ENCODE measurements around the gene GFPT2. TPM values are rescaled to one million over a fixed set of nuclear protein-coding genes. Genes with fewer than 3 reads are reported as not detected.

The GFPT2 gene
- total and polyA plus RNA-seq, 10 of the 15 experiments (the other 5 are each of a cell fraction or from before 2014, with no cell fraction given): 0.05 to 0.33 (median 0.11) TPM; not detected in 4

- H3K27me3 ChIP-seq (replicated peaks in 1 of 2; ENCODE audit: control insufficient read depth in 2 of 2, insufficient read depth in 2 of 2, low read length in 1 of 2): no peaks in the 10 kb centered on the region
- ChIA-PET RAD21 (ENCODE audit: unreplicated experiment) (no interaction called here), SMC1A (ENCODE audit: uncharacterized antibody, unreplicated experiment) (interaction anchor here (1.2 kb wide), 1 partner anchor 30 kb away, joined by 3 read pairs; no protein-coding TSS in a partner anchor), POLR2A (no interaction called here), CTCF (interaction anchor here (1.1 to 2.7 kb wide), 3 partner anchors 8 to 35 kb away, joined by 3 to 14 read pairs (median 3); no protein-coding TSS in a partner anchor)
- no peak overlapping the region for H3K9ac ChIP-seq (ENCODE audit: control insufficient read depth, insufficient read depth, low read length)
- FAIRE-seq: no peak
- no peaks in the 10 kb centered on the region for H3K79me2 ChIP-seq (ENCODE audit: control insufficient read depth, insufficient read depth, low read length)
- DNase-seq (ENCODE audit: low read depth, low spot score): no peak
- H2AFZ ChIP-seq (ENCODE audit: control insufficient read depth, low read depth, low read length): no peak overlapping the region
- no peak overlapping the region for H3K27ac ChIP-seq (ENCODE audit: control insufficient read depth, insufficient read depth)
- no peaks in the 10 kb centered on the region for H4K20me1 ChIP-seq (ENCODE audit: control insufficient read depth, insufficient read depth)
- no peaks in the 10 kb centered on the region for H3K4me1 ChIP-seq (ENCODE audit: control insufficient read depth, insufficient read depth, low read length)
- no peaks in the 10 kb centered on the region for H3K36me3 ChIP-seq (ENCODE audit: control insufficient read depth in 2 of 2, insufficient read depth in 2 of 2, low read length in 1 of 2)
- no TSS peak for BruUV-seq (replicated peaks)
- 24% methylated on average over 11 of the region's 11 CpGs for WGBS (ENCODE audit: insufficient coverage, insufficient replicate concordance, low lambda C conversion rate, missing lambda C conversion rate)
- intact Hi-C loops (cut with micrococcal nuclease; ENCODE audit: unreplicated experiment) (no loop called here), in situ Hi-C loops (cut with MboI) (no loop called here)
- ATAC-seq: no peak
- H3K9me3 ChIP-seq (replicated peaks; ENCODE audit: control insufficient read depth, insufficient read depth, low read length): no peaks in the 10 kb centered on the region
- no peak overlapping the region for H3K4me3 ChIP-seq
- no peak overlapping the region for H3K4me2 ChIP-seq (ENCODE audit: control insufficient read depth, insufficient read depth)
- TF ChIP-seq RBBP5 (conservative IDR thresholded peaks at IDR 0.05) (no peak), TCF12 (IDR thresholded peaks at IDR 0.05; ENCODE audit: low read depth, low read length) (no peak), FOS (IDR thresholded peaks at IDR 0.05; ENCODE audit: borderline replicate concordance, extremely low read depth, insufficient read length) (no peak), NFYA (IDR thresholded peaks at IDR 0.05; ENCODE audit: borderline replicate concordance, low read depth, low read length) (no peak), E2F8 (IDR thresholded peaks at IDR 0.05; ENCODE audit: low read depth, partially characterized antibody) (no peak), RB1 (IDR thresholded peaks at IDR 0.05; ENCODE audit: borderline replicate concordance) (no peak), ETV6 (conservative IDR thresholded peaks at IDR 0.05 in 1 of 2, IDR thresholded peaks at IDR 0.05 in 1 of 2; ENCODE audit: borderline replicate concordance in 1 of 2, low read depth in 1 of 2) (no peak), PRDM15 (CRISPR knock-in tag; IDR thresholded peaks at IDR 0.05) (no peak), USF1 (IDR thresholded peaks at IDR 0.05; ENCODE audit: borderline replicate concordance, extremely low read length, insufficient read depth, low read depth, low read length) (no peak), ZBTB40 (IDR thresholded peaks at IDR 0.05; ENCODE audit: borderline replicate concordance) (no peak), SP1 (IDR thresholded peaks at IDR 0.05; ENCODE audit: low read depth, low read length) (no peak)
These were observed 29.1 kb downstream of the GFPT2 start for GRCh38 chr5:180323941-180324600.

All from GM12878 (cell line).